HEK293 (cell line): ENCODE results near the gene NIP7.

Experiments used
- HOXC10 ChIP-seq: sonication (generic); formaldehyde crosslinking; IDR thresholded peaks from 2 replicates; pipeline ENCODE4 v1.8.1; 2023; ENCODE audit warnings: mild to moderate bottlenecking, missing genetic modification reagents
- KLF10 ChIP-seq: fragments of 450-650 bp; IDR thresholded peaks from 2 replicates; pipeline ENCODE4 v1.5.1; 2018; ENCODE audit warnings: missing biosample characterization, mild to moderate bottlenecking, missing genetic modification characterization
- KLF8 ChIP-seq: fragments of 450-650 bp; formaldehyde crosslinking; IDR thresholded peaks from 2 replicates; pipeline ENCODE4 v1.5.1; 2016; ENCODE audit warnings: missing biosample characterization, missing genetic modification characterization
- SETDB1 ChIP-seq: IDR thresholded peaks from one replicate; pipeline ENCODE4 v1.6.1; 2017; ENCODE audit warnings: mild to moderate bottlenecking, low read length, moderate library complexity, mixed read lengths; ENCODE audit not compliant: insufficient read length
- ZBTB17 ChIP-seq: fragments of 450-650 bp; formaldehyde crosslinking; IDR thresholded peaks from 2 replicates; pipeline ENCODE4 v1.5.1; 2016; ENCODE audit warnings: missing biosample characterization, missing genetic modification characterization
- ZNF157 ChIP-seq: fragments of 450-650 bp; formaldehyde crosslinking; IDR thresholded peaks from 2 replicates; pipeline ENCODE4 v1.5.1; 2016; ENCODE audit warnings: missing biosample characterization, missing genetic modification characterization
- ZNF184 ChIP-seq: fragments of 450-650 bp; IDR thresholded peaks from 2 replicates; pipeline ENCODE4 v1.5.1; 2018; ENCODE audit warnings: missing biosample characterization, mild to moderate bottlenecking, missing genetic modification characterization
- ZNF335 ChIP-seq: fragments of 450-650 bp; formaldehyde crosslinking; conservative IDR thresholded peaks from 2 replicates; pipeline ENCODE4 v1.5.1; 2016; ENCODE audit warnings: missing biosample characterization, missing genetic modification characterization
- ZNF394 ChIP-seq: fragments of 450-650 bp; formaldehyde crosslinking; IDR thresholded peaks from 2 replicates; pipeline ENCODE4 v1.5.1; 2016; ENCODE audit warnings: missing biosample characterization, missing genetic modification characterization, mild to moderate bottlenecking, moderate library complexity, borderline replicate concordance
- ZNF561 ChIP-seq: fragments of 450-650 bp; IDR thresholded peaks from 2 replicates; pipeline ENCODE4 v1.5.1; 2018; ENCODE audit warnings: missing biosample characterization, missing genetic modification characterization, borderline replicate concordance
- ZNF571 ChIP-seq: fragments of 450-650 bp; formaldehyde crosslinking; IDR thresholded peaks from 2 replicates; pipeline ENCODE4 v1.5.0; 2017; ENCODE audit warnings: missing biosample characterization, missing genetic modification characterization
- ZNF596 ChIP-seq: fragments of 450-650 bp; IDR thresholded peaks from 2 replicates; pipeline ENCODE4 v1.5.0; 2018; ENCODE audit warnings: missing biosample characterization, mild to moderate bottlenecking, missing genetic modification characterization, moderate library complexity
- ZNF658 ChIP-seq: fragments of 450-650 bp; formaldehyde crosslinking; IDR thresholded peaks from 2 replicates; pipeline ENCODE4; 2016; ENCODE audit warnings: missing biosample characterization, missing genetic modification characterization
- ZNF768 ChIP-seq: fragments of 450-650 bp; formaldehyde crosslinking; IDR thresholded peaks from 2 replicates; pipeline ENCODE4 v1.5.1; 2018; ENCODE audit warnings: missing biosample characterization, mild to moderate bottlenecking, missing genetic modification characterization
- ZNF777 ChIP-seq: fragments of 450-650 bp; formaldehyde crosslinking; IDR thresholded peaks from 2 replicates; pipeline ENCODE4 v1.5.1; 2017; ENCODE audit warnings: missing biosample characterization, missing genetic modification characterization, borderline replicate concordance
- ZNF785 ChIP-seq: fragments of 450-650 bp; formaldehyde crosslinking; IDR thresholded peaks from 2 replicates; pipeline ENCODE4 v1.5.1; 2016; ENCODE audit warnings: missing biosample characterization, missing genetic modification characterization
- ZNF837 ChIP-seq: fragments of 450-650 bp; formaldehyde crosslinking; IDR thresholded peaks from 2 replicates; pipeline ENCODE4 v1.5.1; 2016; ENCODE audit warnings: missing biosample characterization, missing genetic modification characterization
- TF ChIP-seq, protein P1 (sequence below): fragments of 450-650 bp; formaldehyde crosslinking; conservative IDR thresholded peaks from 2 replicates; pipeline ENCODE4 v1.5.1; 2016; ENCODE audit warnings: low read depth, missing biosample characterization, missing genetic modification characterization
- TF ChIP-seq, protein P2 (sequence below): fragments of 450-650 bp; formaldehyde crosslinking; IDR thresholded peaks from 2 replicates; pipeline ENCODE4 v1.5.1; 2016; ENCODE audit warnings: missing biosample characterization, missing genetic modification characterization, borderline replicate concordance
- TF ChIP-seq, protein P3 (sequence below): fragments of 450-650 bp; formaldehyde crosslinking; optimal IDR thresholded peaks from 2 replicates; pipeline ENCODE3; 2016; ENCODE audit warnings: missing biosample characterization, mild to moderate bottlenecking, missing genetic modification characterization
- TF ChIP-seq, protein P4 (sequence below): fragments of 450-650 bp; formaldehyde crosslinking; IDR thresholded peaks from 2 replicates; pipeline ENCODE4 v1.5.1; 2016; ENCODE audit warnings: missing biosample characterization, missing genetic modification characterization
- TF ChIP-seq, protein P5 (sequence below): fragments of 450-650 bp; formaldehyde crosslinking; IDR thresholded peaks from 2 replicates; pipeline ENCODE4 v1.5.1; 2016; ENCODE audit warnings: missing biosample characterization, missing genetic modification characterization

NIP7 gene

DNA sequence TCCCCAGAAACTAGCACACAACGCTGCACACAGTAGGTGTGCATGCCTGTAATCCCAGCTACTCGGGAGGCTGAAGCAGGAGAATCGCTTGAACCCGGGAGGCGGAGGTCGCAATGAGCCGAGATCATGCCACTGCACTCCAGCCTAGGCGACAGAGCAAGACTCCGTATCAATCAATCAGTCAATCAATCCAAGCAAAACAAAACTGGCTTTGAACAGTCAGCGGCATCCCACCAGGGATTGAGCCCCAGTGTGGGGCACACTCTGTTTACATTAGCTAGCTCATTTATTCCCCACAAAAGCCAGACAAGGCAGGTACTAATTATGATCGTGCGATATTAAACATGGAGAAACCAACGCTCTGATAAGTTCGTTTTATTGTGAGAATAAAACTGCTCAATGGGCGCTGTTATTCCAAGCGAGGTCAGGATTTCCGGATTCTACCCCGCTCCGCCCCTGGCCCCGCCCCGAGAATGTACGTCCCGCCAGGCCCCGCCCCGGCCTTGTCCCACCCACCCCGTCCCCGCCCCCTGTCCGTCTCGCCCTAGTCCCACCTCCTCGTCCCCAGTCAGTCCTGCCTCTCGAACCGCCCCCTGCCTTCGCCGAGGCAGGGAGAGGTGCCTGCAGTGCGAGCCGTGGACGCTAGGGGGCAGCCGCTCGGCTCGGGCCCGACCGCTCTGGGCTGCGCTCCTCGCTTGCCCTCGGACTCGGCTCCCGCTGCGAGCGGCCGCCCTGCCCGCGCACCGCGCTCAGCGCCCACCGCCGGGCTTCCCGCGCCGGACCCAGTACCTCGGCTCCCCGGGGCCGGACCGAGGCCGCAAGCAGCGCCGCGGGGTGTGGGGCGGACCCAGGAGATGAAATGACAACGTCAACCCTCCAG, 28.7 kb upstream of the NIP7 start, which contains the start of gene VPS4A (continued):
- TF ChIP-seq, protein P1, sequence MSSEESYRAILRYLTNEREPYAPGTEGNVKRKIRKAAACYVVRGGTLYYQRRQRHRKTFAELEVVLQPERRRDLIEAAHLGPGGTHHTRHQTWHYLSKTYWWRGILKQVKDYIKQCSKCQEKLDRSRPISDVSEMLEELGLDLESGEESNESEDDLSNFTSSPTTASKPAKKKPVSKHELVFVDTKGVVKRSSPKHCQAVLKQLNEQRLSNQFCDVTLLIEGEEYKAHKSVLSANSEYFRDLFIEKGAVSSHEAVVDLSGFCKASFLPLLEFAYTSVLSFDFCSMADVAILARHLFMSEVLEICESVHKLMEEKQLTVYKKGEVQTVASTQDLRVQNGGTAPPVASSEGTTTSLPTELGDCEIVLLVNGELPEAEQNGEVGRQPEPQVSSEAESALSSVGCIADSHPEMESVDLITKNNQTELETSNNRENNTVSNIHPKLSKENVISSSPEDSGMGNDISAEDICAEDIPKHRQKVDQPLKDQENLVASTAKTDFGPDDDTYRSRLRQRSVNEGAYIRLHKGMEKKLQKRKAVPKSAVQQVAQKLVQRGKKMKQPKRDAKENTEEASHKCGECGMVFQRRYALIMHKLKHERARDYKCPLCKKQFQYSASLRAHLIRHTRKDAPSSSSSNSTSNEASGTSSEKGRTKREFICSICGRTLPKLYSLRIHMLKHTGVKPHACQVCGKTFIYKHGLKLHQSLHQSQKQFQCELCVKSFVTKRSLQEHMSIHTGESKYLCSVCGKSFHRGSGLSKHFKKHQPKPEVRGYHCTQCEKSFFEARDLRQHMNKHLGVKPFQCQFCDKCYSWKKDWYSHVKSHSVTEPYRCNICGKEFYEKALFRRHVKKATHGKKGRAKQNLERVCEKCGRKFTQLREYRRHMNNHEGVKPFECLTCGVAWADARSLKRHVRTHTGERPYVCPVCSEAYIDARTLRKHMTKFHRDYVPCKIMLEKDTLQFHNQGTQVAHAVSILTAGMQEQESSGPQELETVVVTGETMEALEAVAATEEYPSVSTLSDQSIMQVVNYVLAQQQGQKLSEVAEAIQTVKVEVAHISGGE, result 0 out of 2 replicates have a peak, but pooled peaks have one; percentile 6
- TF ChIP-seq ZNF596 (peak; percentile 25; the same call in 1 of the 2 replicates), ZNF561 (tag by site-specific recombination) (peak; percentile 88), ZNF157 (tag by site-specific recombination) (no peak), HOXC10 (CRISPR knock-in tag) (no peak), KLF10 (tag by site-specific recombination) (peak; percentile 58; the same call in 1 of the 2 replicates), ZNF768 (tag by site-specific recombination) (no peak), ZNF658 (tag by site-specific recombination) (no peak), ZNF571 (no peak), KLF8 (tag by site-specific recombination) (0 out of 2 replicates have a peak, but pooled peaks have one; percentile 45), ZNF394 (tag by site-specific recombination) (no peak), ZNF777 (tag by site-specific recombination) (no peak), SETDB1 (no peak), ZNF335 (tag by site-specific recombination) (no peak), ZNF837 (tag by site-specific recombination) (no peak), ZBTB17 (tag by site-specific recombination) (peak; percentile 67), ZNF785 (no peak), ZNF184 (tag by site-specific recombination) (no peak)
- TF ChIP-seq, protein P2, sequence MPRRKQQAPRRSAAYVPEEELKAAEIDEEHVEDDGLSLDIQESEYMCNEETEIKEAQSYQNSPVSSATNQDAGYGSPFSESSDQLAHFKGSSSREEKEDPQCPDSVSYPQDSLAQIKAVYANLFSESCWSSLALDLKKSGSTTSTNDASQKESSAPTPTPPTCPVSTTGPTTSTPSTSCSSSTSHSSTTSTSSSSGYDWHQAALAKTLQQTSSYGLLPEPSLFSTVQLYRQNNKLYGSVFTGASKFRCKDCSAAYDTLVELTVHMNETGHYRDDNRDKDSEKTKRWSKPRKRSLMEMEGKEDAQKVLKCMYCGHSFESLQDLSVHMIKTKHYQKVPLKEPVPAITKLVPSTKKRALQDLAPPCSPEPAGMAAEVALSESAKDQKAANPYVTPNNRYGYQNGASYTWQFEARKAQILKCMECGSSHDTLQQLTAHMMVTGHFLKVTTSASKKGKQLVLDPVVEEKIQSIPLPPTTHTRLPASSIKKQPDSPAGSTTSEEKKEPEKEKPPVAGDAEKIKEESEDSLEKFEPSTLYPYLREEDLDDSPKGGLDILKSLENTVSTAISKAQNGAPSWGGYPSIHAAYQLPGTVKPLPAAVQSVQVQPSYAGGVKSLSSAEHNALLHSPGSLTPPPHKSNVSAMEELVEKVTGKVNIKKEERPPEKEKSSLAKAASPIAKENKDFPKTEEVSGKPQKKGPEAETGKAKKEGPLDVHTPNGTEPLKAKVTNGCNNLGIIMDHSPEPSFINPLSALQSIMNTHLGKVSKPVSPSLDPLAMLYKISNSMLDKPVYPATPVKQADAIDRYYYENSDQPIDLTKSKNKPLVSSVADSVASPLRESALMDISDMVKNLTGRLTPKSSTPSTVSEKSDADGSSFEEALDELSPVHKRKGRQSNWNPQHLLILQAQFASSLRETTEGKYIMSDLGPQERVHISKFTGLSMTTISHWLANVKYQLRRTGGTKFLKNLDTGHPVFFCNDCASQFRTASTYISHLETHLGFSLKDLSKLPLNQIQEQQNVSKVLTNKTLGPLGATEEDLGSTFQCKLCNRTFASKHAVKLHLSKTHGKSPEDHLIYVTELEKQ (tag by site-specific recombination), result peak; percentile 80; the same call in 1 of the 2 replicates
- TF ChIP-seq, protein P3, sequence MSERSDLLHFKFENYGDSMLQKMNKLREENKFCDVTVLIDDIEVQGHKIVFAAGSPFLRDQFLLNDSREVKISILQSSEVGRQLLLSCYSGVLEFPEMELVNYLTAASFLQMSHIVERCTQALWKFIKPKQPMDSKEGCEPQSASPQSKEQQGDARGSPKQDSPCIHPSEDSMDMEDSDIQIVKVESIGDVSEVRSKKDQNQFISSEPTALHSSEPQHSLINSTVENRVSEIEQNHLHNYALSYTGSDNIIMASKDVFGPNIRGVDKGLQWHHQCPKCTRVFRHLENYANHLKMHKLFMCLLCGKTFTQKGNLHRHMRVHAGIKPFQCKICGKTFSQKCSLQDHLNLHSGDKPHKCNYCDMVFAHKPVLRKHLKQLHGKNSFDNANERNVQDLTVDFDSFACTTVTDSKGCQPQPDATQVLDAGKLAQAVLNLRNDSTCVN (tag by site-specific recombination), result no peak
- TF ChIP-seq, protein P4, sequence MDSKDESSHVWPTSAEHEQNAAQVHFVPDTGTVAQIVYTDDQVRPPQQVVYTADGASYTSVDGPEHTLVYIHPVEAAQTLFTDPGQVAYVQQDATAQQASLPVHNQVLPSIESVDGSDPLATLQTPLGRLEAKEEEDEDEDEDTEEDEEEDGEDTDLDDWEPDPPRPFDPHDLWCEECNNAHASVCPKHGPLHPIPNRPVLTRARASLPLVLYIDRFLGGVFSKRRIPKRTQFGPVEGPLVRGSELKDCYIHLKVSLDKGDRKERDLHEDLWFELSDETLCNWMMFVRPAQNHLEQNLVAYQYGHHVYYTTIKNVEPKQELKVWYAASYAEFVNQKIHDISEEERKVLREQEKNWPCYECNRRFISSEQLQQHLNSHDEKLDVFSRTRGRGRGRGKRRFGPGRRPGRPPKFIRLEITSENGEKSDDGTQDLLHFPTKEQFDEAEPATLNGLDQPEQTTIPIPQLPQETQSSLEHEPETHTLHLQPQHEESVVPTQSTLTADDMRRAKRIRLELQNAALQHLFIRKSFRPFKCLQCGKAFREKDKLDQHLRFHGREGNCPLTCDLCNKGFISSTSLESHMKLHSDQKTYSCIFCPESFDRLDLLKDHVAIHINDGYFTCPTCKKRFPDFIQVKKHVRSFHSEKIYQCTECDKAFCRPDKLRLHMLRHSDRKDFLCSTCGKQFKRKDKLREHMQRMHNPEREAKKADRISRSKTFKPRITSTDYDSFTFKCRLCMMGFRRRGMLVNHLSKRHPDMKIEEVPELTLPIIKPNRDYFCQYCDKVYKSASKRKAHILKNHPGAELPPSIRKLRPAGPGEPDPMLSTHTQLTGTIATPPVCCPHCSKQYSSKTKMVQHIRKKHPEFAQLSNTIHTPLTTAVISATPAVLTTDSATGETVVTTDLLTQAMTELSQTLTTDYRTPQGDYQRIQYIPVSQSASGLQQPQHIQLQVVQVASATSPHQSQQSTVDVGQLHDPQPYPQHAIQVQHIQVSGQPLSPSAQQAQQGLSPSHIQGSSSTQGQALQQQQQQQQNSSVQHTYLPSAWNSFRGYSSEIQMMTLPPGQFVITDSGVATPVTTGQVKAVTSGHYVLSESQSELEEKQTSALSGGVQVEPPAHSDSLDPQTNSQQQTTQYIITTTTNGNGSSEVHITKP (tag by site-specific recombination), result 0 out of 2 replicates have a peak, but pooled peaks have one; percentile 10
- TF ChIP-seq, protein P5, sequence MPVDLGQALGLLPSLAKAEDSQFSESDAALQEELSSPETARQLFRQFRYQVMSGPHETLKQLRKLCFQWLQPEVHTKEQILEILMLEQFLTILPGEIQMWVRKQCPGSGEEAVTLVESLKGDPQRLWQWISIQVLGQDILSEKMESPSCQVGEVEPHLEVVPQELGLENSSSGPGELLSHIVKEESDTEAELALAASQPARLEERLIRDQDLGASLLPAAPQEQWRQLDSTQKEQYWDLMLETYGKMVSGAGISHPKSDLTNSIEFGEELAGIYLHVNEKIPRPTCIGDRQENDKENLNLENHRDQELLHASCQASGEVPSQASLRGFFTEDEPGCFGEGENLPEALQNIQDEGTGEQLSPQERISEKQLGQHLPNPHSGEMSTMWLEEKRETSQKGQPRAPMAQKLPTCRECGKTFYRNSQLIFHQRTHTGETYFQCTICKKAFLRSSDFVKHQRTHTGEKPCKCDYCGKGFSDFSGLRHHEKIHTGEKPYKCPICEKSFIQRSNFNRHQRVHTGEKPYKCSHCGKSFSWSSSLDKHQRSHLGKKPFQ (tag by site-specific recombination), result no peak
